NCI-H1694 (cell line): ENCODE results near the gene GALNTL6.

Source experiments
- DNase-seq: peaks from one replicate; lab custom pipeline; 2025; lab: John Stamatoyannopoulos, UW

The GALNTL6 gene

DNA sequence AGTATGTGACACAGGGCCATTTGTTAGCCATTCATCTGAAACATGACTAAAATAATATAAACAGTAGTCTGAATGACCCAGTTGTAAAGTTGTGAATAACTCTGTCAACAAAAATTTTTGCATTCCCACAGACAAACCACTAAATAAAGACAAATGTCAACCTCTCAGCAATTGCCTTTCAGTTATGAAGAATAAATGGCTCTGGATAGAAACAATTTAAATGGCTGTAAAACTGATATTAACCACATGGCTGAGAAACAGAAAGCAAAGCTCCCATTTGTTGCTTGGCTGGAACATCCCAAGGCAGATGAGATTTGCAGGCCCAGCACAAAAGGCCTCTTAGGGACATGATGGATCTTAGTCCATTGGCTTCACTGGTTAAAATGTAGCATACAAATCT lies 296.3 kb downstream of the GALNTL6 start:
- no peak for DNase-seq

DNA sequence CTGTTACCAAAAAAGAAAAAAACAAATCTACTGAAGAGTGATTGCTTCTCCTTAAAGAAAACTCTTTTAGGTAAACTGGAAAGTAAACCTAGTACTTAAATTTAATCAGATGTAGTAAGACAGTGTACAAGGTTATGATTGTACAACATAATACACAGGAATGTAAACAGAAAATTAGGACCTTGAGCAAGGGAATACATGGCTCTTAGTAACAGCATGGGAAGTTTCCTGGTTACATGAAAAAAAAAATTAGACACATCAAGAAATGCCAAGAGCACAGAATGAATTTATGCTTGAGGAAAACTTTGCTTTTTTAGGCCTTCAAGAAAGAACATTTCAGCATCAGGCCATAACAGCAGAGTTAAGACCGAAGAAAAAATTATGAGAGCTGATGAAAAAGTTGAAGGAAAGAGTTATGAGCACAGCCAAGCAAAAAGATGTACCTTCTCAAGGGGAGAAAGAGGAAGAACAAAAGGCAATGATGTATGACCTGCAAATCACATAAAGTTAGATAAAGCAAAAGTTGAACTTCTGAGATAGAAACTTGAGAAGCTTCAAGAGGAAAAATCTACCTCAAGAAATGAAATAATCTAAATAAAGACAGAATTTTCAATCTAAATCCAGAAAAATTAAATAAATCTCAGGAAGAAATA lies 311.6 kb downstream of the GALNTL6 start:
- no peak for DNase-seq

DNA sequence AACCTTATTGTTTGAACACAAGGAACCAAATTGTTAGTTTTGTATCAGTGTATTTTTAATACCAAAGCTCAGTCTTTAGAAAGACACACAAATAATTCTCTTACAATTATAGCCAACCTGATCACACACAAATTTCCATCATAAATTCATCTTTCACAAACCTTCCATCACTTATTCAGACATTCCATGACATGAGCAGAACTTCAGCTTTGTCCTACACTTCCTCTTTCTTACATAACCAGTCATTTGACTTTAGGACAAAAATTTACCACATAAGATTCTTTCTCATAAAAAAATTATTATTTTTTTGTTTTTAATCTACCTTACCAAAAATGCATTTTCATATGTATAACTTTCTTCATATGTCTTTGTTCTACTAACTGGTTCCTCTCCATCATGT lies 312.2 kb downstream of the GALNTL6 start:
- DNase-seq: no peak

DNA sequence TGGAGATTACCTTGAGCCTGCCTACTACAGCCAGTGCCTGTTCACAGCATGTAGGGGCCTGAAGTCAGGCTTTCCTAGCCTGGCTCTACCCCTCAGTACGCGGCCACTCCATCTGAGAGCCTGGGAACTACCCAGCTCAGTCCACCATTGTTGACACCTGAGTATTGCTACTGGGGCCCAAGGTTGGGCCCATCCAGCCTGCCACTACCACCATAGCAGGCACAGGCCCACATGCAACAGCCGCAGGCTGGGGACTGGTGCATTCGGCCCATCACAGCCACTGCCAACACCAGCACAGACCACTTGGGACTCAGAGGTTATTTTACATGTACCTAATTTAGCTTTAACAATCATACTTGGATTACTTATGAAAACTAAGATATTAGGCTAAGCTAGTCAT lies 314.0 kb downstream of the GALNTL6 start:
- DNase-seq: no peak

DNA sequence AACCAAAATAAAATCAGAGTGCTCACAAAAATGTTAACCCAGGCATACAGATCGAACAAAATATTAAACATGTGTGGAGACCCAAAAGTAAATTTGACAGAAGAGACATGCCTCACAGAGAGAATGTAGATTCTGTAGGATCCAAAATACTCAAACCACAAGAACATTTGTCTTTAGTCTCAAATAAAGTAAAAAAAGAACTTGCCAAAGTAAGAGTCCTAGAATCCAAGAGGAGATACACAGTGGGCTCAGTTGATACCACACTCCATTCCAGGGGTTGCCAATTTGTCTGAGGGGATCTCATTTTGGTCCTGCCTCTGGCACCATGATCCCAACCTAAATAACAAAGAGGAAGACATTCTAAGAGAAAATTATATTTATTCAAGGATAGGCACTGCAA lies 316.4 kb downstream of the GALNTL6 start:
- DNase-seq: no peak

DNA sequence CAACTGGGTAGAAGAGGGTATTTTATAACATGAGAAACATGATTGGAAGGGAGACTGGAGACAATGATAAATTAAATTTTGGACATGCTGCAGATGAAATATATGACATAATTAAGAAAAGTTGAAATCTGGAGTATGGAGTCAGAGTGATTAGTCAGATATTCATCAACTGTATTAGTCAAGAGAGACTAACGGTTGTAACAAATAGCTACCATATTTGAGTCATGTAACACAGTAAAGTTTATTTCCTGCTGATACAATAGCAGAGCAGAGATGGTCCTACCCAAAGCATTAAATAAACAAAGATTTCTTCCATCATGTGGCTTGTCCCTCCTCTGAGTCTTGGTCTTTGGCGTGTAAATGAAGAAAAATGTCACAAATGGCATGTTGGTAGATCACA lies 321.3 kb downstream of the GALNTL6 start:
- DNase-seq: no peak

DNA sequence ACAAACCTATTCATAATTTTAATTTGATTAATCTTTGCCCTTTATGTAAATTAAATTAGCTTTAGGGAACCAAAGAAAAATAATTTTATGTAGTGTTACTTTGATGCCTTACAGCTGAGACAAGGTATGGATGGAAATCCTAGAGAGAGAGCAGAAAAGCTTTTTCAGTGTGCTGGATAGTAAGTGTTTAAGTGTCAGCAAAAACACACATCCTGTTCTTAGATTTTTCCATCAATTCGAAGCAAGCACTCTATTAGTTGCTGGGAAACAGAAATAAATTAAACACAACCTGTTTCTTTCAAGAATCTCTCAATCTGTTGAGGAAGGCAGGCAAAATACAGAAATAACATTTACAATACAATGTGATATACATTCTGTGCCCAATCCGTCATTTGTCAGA lies 327.8 kb downstream of the GALNTL6 start:
- DNase-seq: no peak

DNA sequence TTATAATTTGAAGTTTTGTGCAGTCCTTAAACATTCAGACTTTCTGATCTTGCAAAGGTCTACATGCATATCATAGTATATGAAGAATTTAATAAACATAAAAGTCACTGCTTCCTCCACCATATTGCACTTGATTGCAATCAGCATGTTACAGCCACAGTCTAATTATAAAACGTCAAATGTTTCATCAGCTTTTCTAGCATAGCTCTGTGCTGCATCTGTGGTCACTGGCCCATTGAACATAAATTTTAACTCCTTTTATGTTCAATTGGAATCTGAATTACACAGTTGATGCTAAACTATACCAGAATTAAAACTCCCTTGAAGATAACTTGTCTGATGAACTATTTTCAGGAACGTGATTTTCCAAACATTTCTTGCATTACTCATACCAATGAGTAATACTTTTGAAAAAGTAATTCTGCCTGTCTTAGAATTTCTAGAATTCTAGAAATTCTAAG lies 329.1 kb downstream of the GALNTL6 start:
- no peak for DNase-seq

DNA sequence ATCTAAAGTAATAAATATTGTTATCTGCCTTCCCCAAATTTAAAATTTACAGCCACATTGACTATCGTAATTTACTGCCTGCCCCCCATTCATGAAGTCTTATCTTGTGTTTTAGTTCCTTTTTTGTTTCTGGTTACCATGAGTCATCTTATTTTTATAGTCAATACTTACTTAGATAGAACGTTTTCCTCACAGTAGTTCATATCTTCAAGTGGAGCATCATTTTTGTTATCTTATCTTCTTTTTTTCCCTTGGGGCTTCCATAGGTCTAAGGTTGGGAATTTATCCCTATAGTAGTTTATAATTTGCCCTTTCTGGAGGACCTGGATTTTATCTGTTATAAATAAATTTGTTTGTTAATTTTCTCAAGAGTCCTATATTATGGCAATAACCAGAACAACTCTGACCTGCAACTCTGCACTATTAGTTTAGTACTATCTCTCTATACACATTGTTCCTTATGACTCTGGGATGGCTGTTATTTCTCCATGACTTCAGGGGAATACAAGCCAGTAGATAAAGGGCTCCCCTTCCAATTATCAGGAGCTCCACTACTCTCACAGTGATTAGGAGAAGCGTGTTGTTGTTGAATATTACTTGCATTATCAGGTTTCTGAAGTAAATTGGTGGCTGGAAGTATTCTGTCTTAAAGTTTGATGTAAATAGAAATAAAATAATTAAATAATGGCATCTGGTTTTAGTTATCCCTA lies 330.6 kb downstream of the GALNTL6 start:
- no peak for DNase-seq

DNA sequence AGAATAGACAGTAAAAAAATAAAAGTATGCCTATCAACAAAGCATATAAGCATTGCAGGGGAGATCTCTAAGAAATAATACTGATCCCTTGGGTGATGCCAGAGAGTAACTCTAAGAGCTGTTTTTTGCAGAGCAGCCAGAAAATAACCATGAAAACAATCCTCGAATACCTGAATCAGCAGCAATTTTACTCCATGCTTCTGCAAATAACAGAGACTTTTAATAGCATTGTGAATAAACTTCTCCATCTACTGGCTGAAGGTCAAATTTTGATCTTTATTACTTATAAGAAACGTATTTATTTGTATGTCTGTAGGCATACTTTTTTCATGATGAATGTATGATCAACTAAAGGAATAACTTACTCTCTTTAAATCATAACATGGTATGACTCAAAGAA lies 334.5 kb downstream of the GALNTL6 start:
- no peak for DNase-seq

DNA sequence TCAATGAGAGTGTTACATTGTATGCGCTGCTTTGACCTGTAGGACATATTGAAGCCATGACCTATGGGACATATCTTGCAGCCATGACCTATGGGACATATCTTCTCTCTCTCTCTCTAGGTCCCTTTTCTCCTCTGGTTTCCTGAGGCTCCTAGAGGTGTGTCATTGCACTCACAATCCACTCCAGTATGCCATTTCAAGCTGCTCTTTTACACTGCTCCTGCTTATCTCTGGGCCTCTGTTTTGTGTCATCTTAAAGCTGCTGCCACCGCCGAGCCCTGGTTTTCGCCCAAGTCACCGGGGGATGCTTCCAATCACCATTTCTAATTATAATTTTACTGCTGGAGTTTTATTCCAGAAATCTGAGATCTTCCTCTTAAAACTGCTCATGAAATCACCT lies 336.1 kb downstream of the GALNTL6 start:
- no peak for DNase-seq

DNA sequence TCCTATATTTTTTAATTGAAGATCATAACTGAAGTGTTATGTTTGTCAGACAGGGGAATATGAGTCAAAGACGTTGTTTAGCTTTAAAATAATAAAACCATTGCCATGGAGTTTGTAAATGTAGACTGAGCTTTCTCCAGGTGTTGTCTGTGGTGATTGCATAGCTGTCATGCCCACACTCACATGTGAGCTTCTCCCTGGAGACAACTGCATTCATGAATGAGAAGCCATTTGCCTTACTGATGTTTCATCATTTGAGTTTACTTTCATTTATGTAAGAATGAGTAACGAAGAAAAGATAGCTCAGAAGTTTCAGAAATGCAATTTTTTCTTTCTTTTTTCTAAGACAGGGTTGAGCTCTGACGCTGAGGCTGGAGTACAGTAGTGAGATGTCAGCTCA lies 339.1 kb downstream of the GALNTL6 start:
- no peak for DNase-seq

DNA sequence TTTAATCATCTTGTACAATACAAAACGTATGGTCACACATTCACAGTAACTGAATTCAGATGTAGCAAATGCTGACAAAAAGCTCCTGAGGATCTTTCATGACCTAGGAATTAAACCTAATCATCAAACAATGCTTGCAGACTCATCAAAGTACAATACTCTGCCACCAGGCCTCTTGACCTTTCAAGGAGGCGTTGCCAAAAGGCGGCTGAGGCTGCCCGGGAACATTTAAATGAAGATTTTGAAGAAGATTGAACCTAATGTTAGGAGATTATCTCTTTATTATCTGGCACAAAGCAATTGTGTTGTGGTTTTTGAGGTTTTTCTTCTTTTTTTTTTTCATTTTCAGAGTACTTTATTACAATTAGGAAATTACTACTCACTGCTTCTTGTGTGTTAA lies 340.5 kb downstream of the GALNTL6 start:
- no peak for DNase-seq

DNA sequence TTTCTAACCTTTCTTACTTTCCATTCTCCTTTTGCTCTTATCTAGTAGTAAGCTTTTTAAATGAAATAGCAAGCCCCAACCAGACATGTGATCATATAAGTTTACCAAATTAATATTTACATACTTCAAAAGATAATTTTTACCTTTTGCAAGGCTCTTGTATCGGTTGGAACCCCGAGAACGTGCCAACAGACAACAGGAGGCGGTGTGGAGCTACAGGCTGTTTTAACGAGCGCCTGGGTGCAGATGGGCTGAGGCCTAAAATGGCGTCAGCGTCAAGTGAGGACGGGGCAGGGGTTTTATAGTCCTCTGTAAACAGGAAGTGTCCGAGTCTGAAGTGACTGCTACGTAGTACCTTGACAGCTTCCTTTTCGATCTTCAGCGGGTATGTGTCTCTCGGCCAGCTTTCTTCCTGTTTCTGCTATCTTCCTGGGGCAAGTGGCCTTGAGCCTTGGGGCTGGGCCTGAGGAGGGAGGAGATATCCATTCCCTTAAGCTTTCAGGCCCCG lies 342.7 kb downstream of the GALNTL6 start:
- DNase-seq: no peak

DNA sequence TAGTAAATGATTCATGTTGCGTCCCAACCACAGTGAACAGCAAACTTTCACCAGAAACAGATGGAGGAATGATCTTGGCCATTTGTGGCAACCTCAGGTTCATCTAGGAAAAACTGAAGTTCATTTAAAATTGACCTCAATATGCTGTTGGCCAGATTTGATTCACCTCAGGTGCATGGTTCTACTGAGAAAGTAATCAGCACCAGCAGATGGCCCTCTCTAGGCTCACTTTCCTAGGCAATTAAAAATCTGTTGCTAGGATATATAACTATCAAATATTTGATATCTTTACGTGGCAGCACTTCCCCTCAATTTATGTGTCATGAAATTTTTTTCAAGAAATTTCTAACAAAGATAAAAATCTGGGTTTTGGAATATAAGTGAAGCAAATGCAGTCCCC lies 344.7 kb downstream of the GALNTL6 start:
- DNase-seq: no peak

DNA sequence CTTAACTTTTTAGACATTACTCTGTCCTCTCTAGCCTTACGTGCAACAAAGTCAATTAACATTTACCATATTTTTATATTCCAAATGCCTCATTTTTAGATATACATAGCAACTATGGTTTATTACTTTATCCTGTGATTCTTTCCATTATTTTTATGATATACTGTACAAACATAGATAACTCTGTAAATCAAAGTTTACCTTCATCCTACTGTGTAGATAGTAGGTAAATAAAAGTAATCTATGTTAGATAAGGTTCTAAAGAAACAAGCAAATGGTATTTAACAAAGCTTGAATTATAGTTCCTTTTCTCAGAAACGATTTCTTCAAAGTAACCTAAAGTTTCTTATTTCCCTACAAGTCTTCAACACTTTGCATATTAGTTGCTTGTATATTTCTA lies 350.0 kb downstream of the GALNTL6 start:
- no peak for DNase-seq

DNA sequence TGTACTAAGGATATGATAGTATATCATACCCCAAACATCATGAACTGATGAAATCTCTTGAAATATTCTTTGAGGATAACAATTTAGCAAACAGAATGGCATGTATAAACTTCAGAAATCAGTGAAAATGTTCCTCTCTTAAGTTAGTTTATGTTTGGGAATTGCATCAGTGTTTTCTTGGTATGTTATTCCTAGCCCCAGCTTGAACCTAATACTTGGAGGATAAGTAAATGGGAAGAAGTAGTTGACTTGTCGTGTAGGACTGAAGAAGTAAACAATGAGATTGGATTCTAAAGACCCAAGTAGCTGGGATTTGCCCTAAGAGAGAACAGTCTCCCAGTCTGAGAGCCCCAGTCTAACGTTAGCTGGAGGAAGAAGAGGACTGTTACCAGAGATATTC lies 355.7 kb downstream of the GALNTL6 start:
- no peak for DNase-seq

DNA sequence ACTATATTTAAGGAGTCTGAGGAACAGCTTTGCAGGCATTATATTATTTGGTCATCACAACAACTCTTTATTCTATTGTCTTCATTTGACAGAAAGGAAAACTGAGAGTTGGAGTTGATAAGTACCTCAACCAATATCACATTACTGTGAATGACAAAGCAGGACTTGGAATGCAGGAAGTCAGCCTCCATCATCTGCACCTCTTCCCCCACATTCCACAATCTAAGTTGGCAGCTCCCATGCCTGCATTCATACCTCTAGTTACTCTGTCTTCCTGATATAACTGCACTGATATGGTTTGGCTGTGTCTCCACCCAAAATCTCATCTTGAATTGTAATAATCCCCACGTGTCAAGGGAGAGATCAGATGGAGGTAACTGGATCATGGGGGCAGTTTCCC lies 356.7 kb downstream of the GALNTL6 start:
- no peak for DNase-seq

DNA sequence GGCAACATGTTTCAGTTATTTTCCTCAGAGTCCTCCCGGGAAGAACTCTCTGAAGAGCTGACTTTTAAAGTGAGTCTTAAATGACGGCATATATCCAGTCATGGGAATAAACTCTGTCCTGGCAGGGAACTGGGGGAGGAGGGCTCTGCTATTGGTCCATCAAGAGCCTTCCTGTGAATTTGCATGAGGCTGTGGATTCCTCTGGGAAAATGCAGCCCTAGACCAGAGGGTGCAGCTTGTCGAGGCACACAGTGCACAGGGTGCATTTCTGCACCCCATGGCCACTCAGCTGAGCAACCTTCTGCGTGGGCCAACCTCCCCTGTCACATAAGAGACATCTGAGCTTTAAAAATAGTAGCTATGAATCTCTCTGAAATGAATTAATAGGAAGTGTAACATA lies 360.0 kb downstream of the GALNTL6 start:
- no peak for DNase-seq

DNA sequence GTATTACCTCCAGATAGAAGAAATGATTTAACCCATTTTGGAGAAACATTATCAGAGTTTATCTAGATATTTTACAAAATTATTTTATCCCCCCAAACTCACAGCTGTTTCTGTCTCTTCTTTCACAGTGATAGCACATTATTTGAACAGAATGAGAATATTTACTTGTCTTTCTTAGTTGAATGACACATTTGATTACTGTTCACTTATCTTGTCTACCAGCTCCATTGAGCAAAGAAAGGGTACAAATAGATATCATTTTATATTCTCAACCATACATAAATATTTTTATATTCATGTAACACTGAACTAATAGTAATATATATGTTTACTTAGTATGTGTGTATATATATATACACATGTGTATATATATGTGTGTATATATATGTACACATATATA lies 364.2 kb downstream of the GALNTL6 start:
- no peak for DNase-seq

DNA sequence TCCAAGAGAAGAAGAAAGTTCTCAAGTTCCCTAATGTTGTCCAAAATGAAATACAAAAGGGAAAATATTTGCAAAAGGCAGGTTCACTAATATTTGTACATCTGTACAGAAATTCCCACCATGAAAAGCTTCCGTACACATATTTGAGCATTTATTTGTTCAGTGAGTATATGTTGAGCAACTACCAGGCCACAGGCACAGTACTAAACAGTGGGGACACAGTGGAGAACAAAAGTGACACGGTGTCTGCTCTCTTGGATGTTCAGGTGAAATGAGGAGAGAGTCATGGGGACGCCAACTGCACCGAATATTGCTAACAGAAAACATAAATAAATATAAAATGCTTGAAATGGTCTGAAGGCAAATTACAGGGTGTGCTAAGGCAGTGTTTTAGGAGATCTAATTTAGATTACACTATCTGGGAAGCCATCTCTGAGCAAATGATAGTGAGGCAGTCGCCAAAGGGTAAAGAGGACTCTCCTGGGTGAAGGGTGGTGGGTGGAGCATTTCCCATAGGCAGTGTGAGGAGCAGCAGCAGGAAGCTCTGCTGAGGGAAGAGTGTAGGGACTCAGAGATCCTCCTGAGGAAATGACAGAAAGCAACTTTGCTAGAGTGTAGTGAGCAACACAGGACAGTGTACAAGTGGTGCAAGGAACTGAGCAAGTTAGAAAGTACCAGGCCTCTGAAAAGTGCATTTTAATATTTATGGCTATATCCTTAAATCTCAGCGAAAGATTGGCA lies 375.2 kb downstream of the GALNTL6 start:
- no peak for DNase-seq

DNA sequence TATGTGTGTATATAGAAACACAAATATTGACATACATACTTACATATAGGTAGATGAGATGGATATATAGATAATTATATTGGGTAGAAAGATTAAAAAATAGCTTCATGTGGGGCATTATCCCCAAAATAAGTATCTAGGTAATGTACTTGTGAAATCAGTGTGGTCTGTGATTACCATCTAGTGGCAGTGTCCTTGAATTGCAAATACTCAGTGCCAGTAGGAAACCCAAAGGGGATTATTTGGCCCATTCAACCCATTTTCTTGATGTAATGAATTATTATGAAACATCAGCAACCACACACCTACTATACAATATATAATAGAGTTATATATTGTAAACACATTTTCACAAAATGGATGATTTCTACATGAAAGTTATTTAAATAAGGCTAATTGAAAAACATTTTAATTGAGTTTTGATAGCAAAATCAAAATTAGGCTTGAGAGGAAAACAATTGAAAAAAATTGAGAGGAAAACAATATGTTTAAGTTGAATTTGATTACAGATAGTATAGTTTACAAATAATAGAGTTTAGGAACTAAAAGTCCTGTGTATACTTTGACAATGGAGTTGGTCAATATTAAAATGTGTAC lies 389.4 kb downstream of the GALNTL6 start:
- DNase-seq: peak; percentile 30

DNA sequence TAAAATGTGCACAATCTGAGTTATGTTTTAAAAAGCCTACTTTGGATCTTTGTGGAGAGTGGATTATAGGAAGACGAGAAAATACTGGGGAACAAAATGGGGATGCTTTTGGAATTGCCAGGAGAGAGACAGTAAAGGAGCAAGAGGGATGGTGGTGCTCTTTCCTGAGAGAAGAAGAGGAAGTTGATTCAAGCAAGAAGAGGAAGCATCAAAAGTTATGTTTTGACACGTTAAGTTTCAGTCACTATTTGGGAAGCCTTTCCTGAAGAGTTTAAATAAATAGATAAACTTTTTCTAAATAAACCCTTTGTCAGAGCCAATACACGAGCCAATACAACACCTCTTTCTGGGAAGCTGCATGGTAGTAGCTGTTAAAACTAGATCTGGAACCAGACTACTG lies 394.1 kb downstream of the GALNTL6 start:
- no peak for DNase-seq
